ENCODE measurements around the gene ASF1B. TPM values are rescaled to one million over a fixed set of nuclear protein-coding genes. Genes with fewer than 3 reads are reported as not detected.
A peak's percentile ranks its signal among the peaks of the same experiment; 100 is the strongest.

The ASF1B gene
- total RNA-seq, 1 donor from 2014 or later = 2.3 TPM

- peaks cover 4% of the 10 kb centered on the region for H3K9me3 Mint-ChIP-seq (ENCODE audit: unreplicated experiment)
- H3K27me3 Mint-ChIP-seq (ENCODE audit: unreplicated experiment) = peaks cover 6% of the 10 kb centered on the region
- H3K27ac Mint-ChIP-seq (ENCODE audit: unreplicated experiment) = peak overlapping the region; percentile 22
- TF ChIP-seq CTCF (IDR thresholded peaks at IDR 0.05; ENCODE audit: partially characterized antibody, unreplicated experiment) = no peak
- H3K4me1 Mint-ChIP-seq (ENCODE audit: low read depth, unreplicated experiment) = peaks cover 17% of the 10 kb centered on the region
- H3K36me3 Mint-ChIP-seq (ENCODE audit: unreplicated experiment) = no peaks in the 10 kb centered on the region
- no peak for DNase-seq
- no peak overlapping the region for H3K4me3 Mint-ChIP-seq (ENCODE audit: unreplicated experiment)
Measured at GRCh38 chr19:14112809-14113385, 23.5 kb downstream of the ASF1B start.

- DNase-seq = no peak
- Mint-ChIP-seq H3K9me3 (ENCODE audit: unreplicated experiment) (peaks cover 4% of the 10 kb centered on the region), H3K36me3 (ENCODE audit: unreplicated experiment) (no peaks in the 10 kb centered on the region), H3K27ac (ENCODE audit: unreplicated experiment) (no peak overlapping the region), H3K4me1 (ENCODE audit: low read depth, unreplicated experiment) (peaks cover 18% of the 10 kb centered on the region), H3K27me3 (ENCODE audit: unreplicated experiment) (peaks cover 6% of the 10 kb centered on the region), H3K4me3 (ENCODE audit: unreplicated experiment) (no peak overlapping the region)
- TF ChIP-seq CTCF (IDR thresholded peaks at IDR 0.05; ENCODE audit: partially characterized antibody, unreplicated experiment) = no peak
Measured at GRCh38 chr19:14112051-14112808, 24.2 kb downstream of the ASF1B start.

- H3K27me3 Mint-ChIP-seq (ENCODE audit: unreplicated experiment) = peaks cover 2% of the 10 kb centered on the region
- no peak for DNase-seq
- no peak for TF ChIP-seq CTCF (IDR thresholded peaks at IDR 0.05; ENCODE audit: partially characterized antibody, unreplicated experiment)
- H3K36me3 Mint-ChIP-seq (ENCODE audit: unreplicated experiment) = no peaks in the 10 kb centered on the region
- H3K4me1 Mint-ChIP-seq (ENCODE audit: low read depth, unreplicated experiment) = peaks cover 16% of the 10 kb centered on the region
- H3K9me3 Mint-ChIP-seq (ENCODE audit: unreplicated experiment) = peaks cover 2% of the 10 kb centered on the region
- no peak overlapping the region for H3K27ac Mint-ChIP-seq (ENCODE audit: unreplicated experiment)
- no peak overlapping the region for H3K4me3 Mint-ChIP-seq (ENCODE audit: unreplicated experiment)
Measured at GRCh38 chr19:14111486-14111885, 24.9 kb downstream of the ASF1B start.

- DNase-seq = no peak
- no peaks in the 10 kb centered on the region for H3K9me3 Mint-ChIP-seq (ENCODE audit: unreplicated experiment)
- H3K36me3 Mint-ChIP-seq (ENCODE audit: unreplicated experiment) = no peaks in the 10 kb centered on the region
- TF ChIP-seq CTCF (IDR thresholded peaks at IDR 0.05; ENCODE audit: partially characterized antibody, unreplicated experiment) = no peak
- no peaks in the 10 kb centered on the region for H3K27me3 Mint-ChIP-seq (ENCODE audit: unreplicated experiment)
- no peak overlapping the region for H3K27ac Mint-ChIP-seq (ENCODE audit: unreplicated experiment)
- peaks cover 10% of the 10 kb centered on the region for H3K4me1 Mint-ChIP-seq (ENCODE audit: low read depth, unreplicated experiment)
- no peak overlapping the region for H3K4me3 Mint-ChIP-seq (ENCODE audit: unreplicated experiment)
Measured at GRCh38 chr19:14110650-14111049, 25.7 kb downstream of the ASF1B start.

Data from glutamatergic neuron (in vitro differentiated cells).